HEK293 (cell line): ENCODE results near the gene CORO7.

Source experiments
- SCRT1 ChIP-seq: fragments of 450-650 bp; formaldehyde crosslinking; IDR thresholded peaks from 2 replicates; pipeline ENCODE4 v1.5.1; 2016; ENCODE audit warnings: missing biosample characterization, missing genetic modification characterization, borderline replicate concordance
- SP2 ChIP-seq: fragments of 450-650 bp; formaldehyde crosslinking; IDR thresholded peaks from 2 replicates; pipeline ENCODE4 v1.5.1; 2016; ENCODE audit warnings: missing biosample characterization, missing genetic modification characterization
- ZNF239 ChIP-seq: fragments of 450-650 bp; formaldehyde crosslinking; IDR thresholded peaks from 2 replicates; pipeline ENCODE4 v1.5.1; 2016; ENCODE audit warnings: missing biosample characterization, missing genetic modification characterization
- ZNF266 ChIP-seq: fragments of 450-650 bp; formaldehyde crosslinking; IDR thresholded peaks from 2 replicates; pipeline ENCODE4 v1.5.1; 2016; ENCODE audit warnings: missing biosample characterization, missing genetic modification characterization, low read depth
- ZNF335 ChIP-seq: fragments of 450-650 bp; formaldehyde crosslinking; conservative IDR thresholded peaks from 2 replicates; pipeline ENCODE4 v1.5.1; 2016; ENCODE audit warnings: missing biosample characterization, missing genetic modification characterization
- ZNF394 ChIP-seq: fragments of 450-650 bp; formaldehyde crosslinking; IDR thresholded peaks from 2 replicates; pipeline ENCODE4 v1.5.1; 2016; ENCODE audit warnings: missing biosample characterization, missing genetic modification characterization, mild to moderate bottlenecking, moderate library complexity, borderline replicate concordance
- ZNF416 ChIP-seq: fragments of 450-650 bp; formaldehyde crosslinking; IDR thresholded peaks from 2 replicates; pipeline ENCODE4 v1.5.1; 2016; ENCODE audit warnings: missing biosample characterization, missing genetic modification characterization
- ZNF701 ChIP-seq: fragments of 450-650 bp; formaldehyde crosslinking; IDR thresholded peaks from 2 replicates; pipeline ENCODE4 v1.5.1; 2016; ENCODE audit warnings: missing biosample characterization, missing genetic modification characterization
- ZNF776 ChIP-seq: fragments of 450-650 bp; formaldehyde crosslinking; IDR thresholded peaks from 2 replicates; pipeline ENCODE4 v1.5.0; 2017; ENCODE audit warnings: missing biosample characterization, missing genetic modification characterization, borderline replicate concordance
- TF ChIP-seq, protein P1 (sequence below): fragments of 450-650 bp; formaldehyde crosslinking; IDR thresholded peaks from 2 replicates; pipeline ENCODE4 v1.5.1; 2016; ENCODE audit warnings: missing biosample characterization, missing genetic modification characterization
- TF ChIP-seq, protein P2 (sequence below): fragments of 450-650 bp; formaldehyde crosslinking; IDR thresholded peaks from 2 replicates; pipeline ENCODE4 v1.5.1; 2016; ENCODE audit warnings: missing biosample characterization, missing genetic modification characterization, low read depth
- TF ChIP-seq, protein P3 (sequence below): fragments of 450-650 bp; formaldehyde crosslinking; IDR thresholded peaks from 2 replicates; pipeline ENCODE4; 2016; ENCODE audit warnings: missing biosample characterization, missing genetic modification characterization

DNA sequence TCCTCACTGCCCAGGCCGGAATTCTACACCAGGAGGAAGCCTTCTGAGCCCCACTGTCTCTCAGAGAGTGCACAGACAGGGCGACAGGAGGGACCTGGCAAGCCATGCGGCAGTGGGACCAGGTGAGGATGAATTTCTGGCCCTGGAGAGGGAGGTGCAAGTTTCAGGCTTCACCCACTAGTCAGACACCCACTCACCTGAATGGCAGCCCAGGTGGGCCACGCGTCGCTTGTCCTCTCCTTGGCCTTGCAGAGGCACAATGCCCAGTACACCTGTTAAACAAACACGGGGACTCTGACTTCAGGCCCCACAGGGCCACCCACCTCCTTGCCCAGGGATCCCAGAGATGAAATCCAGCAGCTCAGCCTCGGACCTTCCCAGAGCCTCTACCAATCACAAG lies 4.2 kb downstream of the CORO7 start:
- TF ChIP-seq SCRT1 (tag by site-specific recombination): no peak
- TF ChIP-seq ZNF701 (tag by site-specific recombination): no peak
- TF ChIP-seq ZNF239 (tag by site-specific recombination): no peak
- TF ChIP-seq, protein P1, sequence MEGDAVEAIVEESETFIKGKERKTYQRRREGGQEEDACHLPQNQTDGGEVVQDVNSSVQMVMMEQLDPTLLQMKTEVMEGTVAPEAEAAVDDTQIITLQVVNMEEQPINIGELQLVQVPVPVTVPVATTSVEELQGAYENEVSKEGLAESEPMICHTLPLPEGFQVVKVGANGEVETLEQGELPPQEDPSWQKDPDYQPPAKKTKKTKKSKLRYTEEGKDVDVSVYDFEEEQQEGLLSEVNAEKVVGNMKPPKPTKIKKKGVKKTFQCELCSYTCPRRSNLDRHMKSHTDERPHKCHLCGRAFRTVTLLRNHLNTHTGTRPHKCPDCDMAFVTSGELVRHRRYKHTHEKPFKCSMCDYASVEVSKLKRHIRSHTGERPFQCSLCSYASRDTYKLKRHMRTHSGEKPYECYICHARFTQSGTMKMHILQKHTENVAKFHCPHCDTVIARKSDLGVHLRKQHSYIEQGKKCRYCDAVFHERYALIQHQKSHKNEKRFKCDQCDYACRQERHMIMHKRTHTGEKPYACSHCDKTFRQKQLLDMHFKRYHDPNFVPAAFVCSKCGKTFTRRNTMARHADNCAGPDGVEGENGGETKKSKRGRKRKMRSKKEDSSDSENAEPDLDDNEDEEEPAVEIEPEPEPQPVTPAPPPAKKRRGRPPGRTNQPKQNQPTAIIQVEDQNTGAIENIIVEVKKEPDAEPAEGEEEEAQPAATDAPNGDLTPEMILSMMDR (tag by site-specific recombination): no peak
- TF ChIP-seq ZNF394 (tag by site-specific recombination): no peak
- no peak for TF ChIP-seq ZNF416
- TF ChIP-seq SP2 (tag by site-specific recombination): no peak
- TF ChIP-seq, protein P2, sequence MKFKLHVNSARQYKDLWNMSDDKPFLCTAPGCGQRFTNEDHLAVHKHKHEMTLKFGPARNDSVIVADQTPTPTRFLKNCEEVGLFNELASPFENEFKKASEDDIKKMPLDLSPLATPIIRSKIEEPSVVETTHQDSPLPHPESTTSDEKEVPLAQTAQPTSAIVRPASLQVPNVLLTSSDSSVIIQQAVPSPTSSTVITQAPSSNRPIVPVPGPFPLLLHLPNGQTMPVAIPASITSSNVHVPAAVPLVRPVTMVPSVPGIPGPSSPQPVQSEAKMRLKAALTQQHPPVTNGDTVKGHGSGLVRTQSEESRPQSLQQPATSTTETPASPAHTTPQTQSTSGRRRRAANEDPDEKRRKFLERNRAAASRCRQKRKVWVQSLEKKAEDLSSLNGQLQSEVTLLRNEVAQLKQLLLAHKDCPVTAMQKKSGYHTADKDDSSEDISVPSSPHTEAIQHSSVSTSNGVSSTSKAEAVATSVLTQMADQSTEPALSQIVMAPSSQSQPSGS (tag by site-specific recombination): no peak
- TF ChIP-seq, protein P3, sequence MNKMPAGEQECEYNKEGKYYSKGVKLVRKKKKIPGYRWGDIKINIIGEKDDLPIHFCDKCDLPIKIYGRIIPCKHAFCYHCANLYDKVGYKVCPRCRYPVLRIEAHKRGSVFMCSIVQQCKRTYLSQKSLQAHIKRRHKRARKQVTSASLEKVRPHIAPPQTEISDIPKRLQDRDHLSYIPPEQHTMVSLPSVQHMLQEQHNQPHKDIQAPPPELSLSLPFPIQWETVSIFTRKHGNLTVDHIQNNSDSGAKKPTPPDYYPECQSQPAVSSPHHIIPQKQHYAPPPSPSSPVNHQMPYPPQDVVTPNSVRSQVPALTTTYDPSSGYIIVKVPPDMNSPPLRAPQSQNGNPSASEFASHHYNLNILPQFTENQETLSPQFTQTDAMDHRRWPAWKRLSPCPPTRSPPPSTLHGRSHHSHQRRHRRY (tag by site-specific recombination): no peak
- TF ChIP-seq ZNF776: no peak
- no peak for TF ChIP-seq ZNF335 (tag by site-specific recombination)
- TF ChIP-seq ZNF266 (tag by site-specific recombination): no peak
